ENCODE measurements around the gene CEP95.

Gene CEP95

GRCh38 chr17:64519601-64520000, 12.8 kb downstream of the CEP95 start:
- no peak for TF ChIP-seq CTCF (IDR thresholded peaks at IDR 0.05; ENCODE audit: low read depth, low read length)
- DNase-seq = no peak
- Histone ChIP-seq H3K36me3 (peaks cover 96% of the 10 kb centered on the region), H3K27me3 (no peaks in the 10 kb centered on the region), H3K4me3 (ENCODE audit: low read depth, low read length) (no peak overlapping the region), H3K9me3 (no peaks in the 10 kb centered on the region), H3K4me1 (no peaks in the 10 kb centered on the region)

- H3K4me1 ChIP-seq = no peaks in the 10 kb centered on the region
- H3K36me3 ChIP-seq = peaks cover 96% of the 10 kb centered on the region
- no peak for TF ChIP-seq CTCF (IDR thresholded peaks at IDR 0.05; ENCODE audit: low read depth, low read length)
- H3K27me3 ChIP-seq = no peaks in the 10 kb centered on the region
- no peak for DNase-seq
- no peak overlapping the region for H3K4me3 ChIP-seq (ENCODE audit: low read depth, low read length)
- H3K9me3 ChIP-seq = no peaks in the 10 kb centered on the region
Measured at GRCh38 chr17:64520359-64520758, 13.6 kb downstream of the CEP95 start.

GRCh38 chr17:64527914-64528313, 21.1 kb downstream of the CEP95 start:
- Histone ChIP-seq H3K27me3 (no peaks in the 10 kb centered on the region), H3K4me1 (no peaks in the 10 kb centered on the region), H3K36me3 (peaks cover 93% of the 10 kb centered on the region), H3K4me3 (ENCODE audit: low read depth, low read length) (no peak overlapping the region), H3K9me3 (no peaks in the 10 kb centered on the region)
- no peak for TF ChIP-seq CTCF (IDR thresholded peaks at IDR 0.05; ENCODE audit: low read depth, low read length)
- DNase-seq = no peak

- Histone ChIP-seq H3K27me3 (no peaks in the 10 kb centered on the region), H3K4me1 (no peaks in the 10 kb centered on the region), H3K9me3 (no peaks in the 10 kb centered on the region), H3K4me3 (ENCODE audit: low read depth, low read length) (no peak overlapping the region), H3K36me3 (peaks cover 94% of the 10 kb centered on the region)
- no peak for DNase-seq
- TF ChIP-seq CTCF (IDR thresholded peaks at IDR 0.05; ENCODE audit: low read depth, low read length) = no peak
Measured at GRCh38 chr17:64529221-64529620, 22.4 kb downstream of the CEP95 start.

GRCh38 chr17:64531955-64532371, 25.2 kb downstream of the CEP95 start:
- no peak for TF ChIP-seq CTCF (IDR thresholded peaks at IDR 0.05; ENCODE audit: low read depth, low read length)
- Histone ChIP-seq H3K4me1 (no peaks in the 10 kb centered on the region), H3K27me3 (no peaks in the 10 kb centered on the region), H3K36me3 (peaks cover 92% of the 10 kb centered on the region), H3K4me3 (ENCODE audit: low read depth, low read length) (no peak overlapping the region), H3K9me3 (no peaks in the 10 kb centered on the region)
- DNase-seq = no peak

- Histone ChIP-seq H3K4me1 (no peaks in the 10 kb centered on the region), H3K9me3 (no peaks in the 10 kb centered on the region), H3K4me3 (ENCODE audit: low read depth, low read length) (no peak overlapping the region), H3K27me3 (no peaks in the 10 kb centered on the region), H3K36me3 (peaks cover 92% of the 10 kb centered on the region)
- no peak for DNase-seq
- TF ChIP-seq CTCF (IDR thresholded peaks at IDR 0.05; ENCODE audit: low read depth, low read length) = no peak
Measured at GRCh38 chr17:64532409-64532808, 25.6 kb downstream of the CEP95 start.
